Right renal cortex interstitium (tissue), 3 donors: ENCODE results near the gene ZNG1B. TPM values are rescaled to one million over a fixed set of nuclear protein-coding genes. Genes with fewer than 3 reads are reported as not detected.
"Not testable (repeated sequence)": the region's sequence is repeated elsewhere in the genome, so short reads cannot be mapped to it uniquely, and the experiment has no call there.

Source experiments
- DNase-seq, 3 donors: peaks; one replicate each; pipeline ENCODE4 v3.0.0-alpha.2; 2013; ENCODE audit warnings: low read depth in 3 of 3, low spot score in 2 of 3
- polyA plus RNA-seq, 3 donors: library from polyadenylated mRNA; unstranded; fragments of 120-200 nt; gene quantifications; one replicate each; pipeline ENCODE4 v1.2.1, GENCODE V29; 2013; ENCODE audit not compliant: insufficient read length in 3 of 3

The ZNG1B gene
- polyA plus RNA-seq, 3 donors, result 55.0 to 62.5 (median 58.1) TPM

- DNase-seq, result not testable (repeated sequence)
Measured at GRCh38 chr2:113542529-113542928, 105.0 kb downstream of the ZNG1B start.

Other genes starting within 250 kb of the ZNG1B start
- gene PAX8, start 158.8 kb upstream of the ZNG1B start, polyA plus RNA-seq, result 100 to 1,000 TPM; 213 to 241 (median 227) TPM
- under 1 TPM; 0.17 to 0.31 (median 0.19) TPM for gene FOXD4L1, start 61.0 kb downstream of the ZNG1B start, polyA plus RNA-seq
- gene RABL2A, start 189.6 kb downstream of the ZNG1B start, polyA plus RNA-seq, result 10 to 100 TPM; 31.8 to 43.1 (median 34.0) TPM